ENCODE data around the gene ATP11C.
"Not testable (repeated sequence)": the region's sequence is repeated elsewhere in the genome, so short reads cannot be mapped to it uniquely, and the experiment has no call there.

ATP11C gene

DNA sequence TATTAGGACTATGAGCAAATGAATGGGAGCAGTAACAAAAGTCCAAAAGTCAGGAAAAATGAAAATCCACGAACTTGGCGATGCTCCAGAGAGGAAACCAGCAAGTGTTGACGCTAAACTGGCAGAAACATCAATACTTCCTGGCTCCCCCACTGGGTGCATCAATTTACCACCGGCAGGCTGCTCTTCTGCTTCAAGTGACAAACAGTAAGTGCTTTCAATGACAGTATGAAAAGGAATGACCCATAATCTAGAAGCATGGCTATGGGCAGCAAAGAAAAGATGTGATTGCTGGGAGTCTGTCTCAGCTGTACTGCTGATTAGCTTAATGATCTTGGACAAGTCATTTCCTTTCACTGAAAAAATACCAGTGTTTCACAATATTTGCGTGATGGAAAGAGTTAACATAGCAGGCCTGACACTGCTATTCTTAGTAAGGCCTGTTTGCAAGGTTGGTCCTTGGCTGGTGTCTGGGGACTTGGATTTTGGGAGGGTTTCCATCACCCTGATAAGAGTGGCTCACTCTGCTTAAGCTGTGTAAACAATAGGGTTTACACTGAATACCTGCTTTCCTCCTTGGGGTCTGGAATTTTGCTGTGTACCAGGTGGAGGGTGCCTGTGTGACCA, 8.7 kb downstream of the ATP11C start:
- no peak for DNase-seq (ENCODE audit: low read depth in 2 of 2)

DNA sequence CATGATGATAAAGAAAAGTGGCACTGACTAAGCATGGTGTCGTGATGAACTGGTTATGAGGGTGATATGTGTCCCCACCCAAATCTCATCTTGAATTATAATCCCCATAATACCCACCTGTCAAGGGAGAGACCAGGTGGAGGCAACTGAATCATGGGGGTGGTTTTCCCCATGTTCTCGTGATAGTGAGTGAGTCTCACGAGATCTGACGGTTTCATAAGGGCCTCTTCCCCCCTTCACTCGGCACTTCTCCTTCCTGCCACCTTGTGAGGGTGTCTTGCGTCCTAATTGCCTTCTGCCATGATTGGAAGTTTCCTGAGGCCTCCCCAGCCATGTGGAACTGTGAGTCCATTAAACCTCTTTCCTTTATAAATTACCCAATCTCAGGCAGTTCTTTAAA, 11.7 kb downstream of the ATP11C start:
- not testable (repeated sequence) for DNase-seq (ENCODE audit: low read depth in 2 of 2)

DNA sequence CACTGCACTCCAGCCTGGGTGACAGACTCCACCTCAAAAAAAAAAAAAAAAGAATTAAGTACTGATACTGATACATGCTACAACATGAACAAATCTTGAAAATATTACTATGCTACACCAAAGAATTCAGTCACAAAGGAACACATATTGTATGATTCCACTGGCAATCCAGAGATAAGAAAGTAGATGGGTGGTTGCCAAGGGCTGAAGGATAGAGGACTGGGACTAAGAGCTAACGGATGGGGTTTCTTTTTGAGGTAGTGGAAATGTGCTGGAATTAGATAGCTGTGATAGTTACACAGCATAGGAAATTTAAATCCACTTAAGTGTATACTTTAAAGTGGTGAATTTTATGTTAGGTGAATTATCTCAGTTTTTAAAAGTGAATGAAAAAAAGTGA, 12.5 kb downstream of the ATP11C start:
- no peak for DNase-seq (ENCODE audit: low read depth in 2 of 2)

DNA sequence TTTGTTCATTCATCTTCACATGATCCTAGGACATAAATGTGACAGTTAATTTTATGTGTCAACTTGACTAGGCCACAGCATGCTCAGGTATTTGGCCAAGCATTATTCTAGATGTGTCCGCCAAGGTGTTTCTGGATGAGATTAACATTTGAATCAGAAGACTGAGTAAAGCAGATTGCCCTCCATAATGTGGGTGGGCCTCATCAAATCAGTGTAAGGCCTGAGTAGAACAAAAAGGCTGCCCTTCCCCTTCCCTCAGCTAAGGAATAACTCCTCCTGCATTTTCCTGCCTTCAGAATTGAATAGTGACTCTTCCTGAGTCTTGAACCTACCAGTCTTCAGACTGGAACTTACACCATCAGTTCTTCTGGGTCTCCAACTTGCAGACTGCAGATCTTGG, 18.4 kb downstream of the ATP11C start:
- DNase-seq (ENCODE audit: low read depth in 2 of 2) = no peak

DNA sequence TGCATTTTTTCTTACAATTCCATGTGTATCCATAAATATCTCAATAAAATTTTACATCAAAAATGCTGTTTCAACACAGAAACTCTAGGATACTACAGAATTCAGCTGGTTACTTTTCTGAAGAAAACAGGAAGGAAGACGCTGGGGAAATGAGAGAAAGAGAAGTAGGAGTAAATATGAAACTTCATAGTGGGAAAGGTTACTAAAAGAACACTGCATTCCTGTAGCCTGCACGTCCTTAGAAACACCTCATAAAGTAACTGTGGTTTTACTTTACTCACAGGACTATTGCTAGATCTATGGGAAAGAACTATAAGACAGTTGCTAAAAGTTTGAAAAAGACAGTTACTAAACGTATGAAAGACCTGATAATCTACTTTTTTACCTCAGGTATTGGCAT, 23.1 kb downstream of the ATP11C start:
- DNase-seq (ENCODE audit: low read depth in 2 of 2) = no peak

DNA sequence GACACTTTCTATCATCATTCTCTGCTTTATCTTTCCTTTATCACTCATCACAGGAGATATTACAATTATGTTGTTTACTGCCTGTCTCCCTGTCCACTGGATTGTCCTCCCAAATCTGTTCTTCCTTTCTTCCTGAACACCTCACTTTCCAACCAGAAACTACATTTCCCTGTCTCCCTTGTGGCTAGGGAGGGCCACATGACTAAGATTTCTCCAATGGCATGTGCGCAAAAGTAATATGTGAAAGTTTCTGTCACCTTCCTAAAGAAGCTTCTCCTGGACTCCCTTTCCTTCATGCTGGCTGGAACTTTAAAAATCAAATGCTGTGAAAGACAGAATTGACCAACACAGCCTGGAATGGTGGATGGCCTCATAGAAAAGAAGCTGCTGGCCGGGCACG, 25.8 kb downstream of the ATP11C start:
- DNase-seq (ENCODE audit: low read depth in 2 of 2) = no peak

DNA sequence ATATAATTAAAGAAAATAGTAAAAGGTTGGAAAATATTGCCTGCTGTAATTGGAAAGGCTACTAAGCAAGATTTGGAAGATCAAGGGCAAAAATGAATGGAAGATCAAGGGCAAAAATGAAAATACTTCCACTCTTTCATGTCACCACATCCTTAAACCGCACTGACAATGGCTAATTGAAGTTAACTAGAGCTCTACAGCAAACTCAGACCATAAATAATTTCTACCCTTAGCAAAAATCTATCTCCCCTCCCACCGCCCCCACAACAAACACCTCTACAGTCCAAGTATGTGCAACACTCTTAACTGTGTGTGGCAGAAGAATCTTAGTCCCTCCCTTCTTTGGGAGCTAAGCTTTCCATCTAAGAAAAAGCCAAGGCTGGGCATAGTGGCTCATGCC, 27.1 kb downstream of the ATP11C start:
- DNase-seq (ENCODE audit: low read depth in 2 of 2) = no peak

DNA sequence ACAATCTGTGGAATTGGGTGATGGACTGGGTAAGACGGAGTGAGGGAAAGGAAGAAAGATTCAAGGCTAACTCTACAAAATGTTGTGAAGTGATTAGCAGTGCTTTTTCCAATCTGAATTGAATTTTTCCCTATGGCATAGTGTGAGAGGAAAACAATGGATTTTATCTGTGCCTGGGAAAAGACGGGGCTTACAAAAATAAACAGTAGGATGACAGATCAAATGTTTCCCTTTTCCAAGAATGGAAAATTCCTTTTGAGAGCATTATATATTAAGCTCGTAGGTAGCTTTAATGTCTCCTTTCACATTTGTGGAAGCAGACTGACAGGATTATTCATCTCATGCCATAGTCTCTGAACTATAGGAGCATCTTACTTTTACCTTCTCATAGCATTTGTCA, 27.8 kb downstream of the ATP11C start:
- no peak for DNase-seq (ENCODE audit: low read depth in 2 of 2)

DNA sequence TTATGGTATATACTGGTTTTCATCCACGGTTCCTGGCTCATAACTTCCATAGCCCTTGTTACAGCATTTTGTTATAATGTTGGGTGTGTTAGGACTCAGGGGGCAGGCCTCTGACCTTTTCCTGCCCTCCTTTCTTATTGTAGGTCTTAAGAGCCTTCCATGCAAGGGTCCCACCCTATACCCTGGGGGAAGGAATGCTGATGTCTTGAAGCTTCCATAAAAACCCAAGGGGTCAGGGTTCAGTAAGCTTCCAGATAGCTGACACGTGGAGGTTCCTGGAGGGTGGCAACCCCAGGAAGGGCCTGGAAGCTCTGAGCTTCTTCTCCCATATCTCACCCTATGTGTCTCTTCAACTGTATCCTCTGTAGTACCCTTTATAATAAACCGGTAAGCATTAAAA, 29.6 kb downstream of the ATP11C start:
- DNase-seq (ENCODE audit: low read depth in 2 of 2) = no peak

DNA sequence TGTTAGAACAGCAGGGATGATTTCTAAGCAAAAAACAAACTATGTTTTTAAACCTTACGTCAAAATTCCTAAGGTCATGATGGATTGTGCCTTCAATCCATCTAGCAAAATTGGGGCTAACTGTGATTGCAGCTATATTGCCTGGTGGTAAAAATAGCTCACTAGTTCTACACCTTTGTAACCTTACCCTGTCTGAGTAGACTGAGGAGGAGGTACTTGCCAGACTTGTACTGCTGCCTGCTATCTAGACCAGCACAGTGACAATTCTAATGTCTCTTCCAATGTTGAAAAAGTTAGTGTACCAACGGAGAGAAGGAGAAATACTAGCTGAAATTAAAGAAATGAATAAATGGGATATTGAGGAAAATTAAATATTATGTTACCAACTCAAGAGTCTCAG, 30.3 kb downstream of the ATP11C start:
- no peak for DNase-seq (ENCODE audit: low read depth in 2 of 2)

DNA sequence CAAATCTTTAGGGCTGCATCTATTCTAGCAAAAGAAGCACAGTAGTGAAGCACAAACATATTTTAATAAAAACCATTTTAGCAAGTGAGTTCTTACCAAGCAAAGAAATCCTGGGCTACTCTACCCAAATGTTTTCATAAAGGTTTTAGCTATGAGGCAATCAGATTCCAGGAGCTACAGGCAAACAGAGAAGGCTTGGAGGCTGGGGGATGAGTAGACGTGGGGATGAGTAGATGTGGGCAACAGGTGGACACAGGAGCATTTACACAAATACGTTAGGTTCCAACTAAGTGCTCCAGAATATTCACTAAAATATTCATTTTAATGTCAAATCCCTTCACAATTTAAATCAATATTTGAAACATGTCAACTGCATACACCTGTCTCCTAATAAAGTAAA, 34.5 kb downstream of the ATP11C start:
- DNase-seq (ENCODE audit: low read depth in 2 of 2) = no peak

DNA sequence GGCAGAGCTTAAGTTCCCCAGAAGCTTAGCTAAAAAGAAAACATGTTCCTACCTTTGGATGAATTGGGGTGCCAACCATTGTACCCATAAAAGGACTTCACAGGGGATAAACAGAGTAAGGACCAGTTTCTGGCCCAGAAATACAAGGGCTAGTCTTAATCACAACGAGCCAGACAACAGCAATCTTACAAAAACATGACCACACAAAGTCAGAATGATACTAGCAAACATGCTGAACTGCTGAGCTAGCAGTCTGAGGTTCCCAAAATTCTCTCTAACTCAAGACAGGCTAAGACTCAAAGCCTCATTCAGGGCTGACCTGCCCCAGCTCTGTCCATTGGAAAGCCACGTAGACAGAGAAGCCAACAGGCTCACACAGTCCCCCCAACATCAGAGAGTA, 40.3 kb downstream of the ATP11C start:
- no peak for DNase-seq (ENCODE audit: low read depth in 2 of 2)

DNA sequence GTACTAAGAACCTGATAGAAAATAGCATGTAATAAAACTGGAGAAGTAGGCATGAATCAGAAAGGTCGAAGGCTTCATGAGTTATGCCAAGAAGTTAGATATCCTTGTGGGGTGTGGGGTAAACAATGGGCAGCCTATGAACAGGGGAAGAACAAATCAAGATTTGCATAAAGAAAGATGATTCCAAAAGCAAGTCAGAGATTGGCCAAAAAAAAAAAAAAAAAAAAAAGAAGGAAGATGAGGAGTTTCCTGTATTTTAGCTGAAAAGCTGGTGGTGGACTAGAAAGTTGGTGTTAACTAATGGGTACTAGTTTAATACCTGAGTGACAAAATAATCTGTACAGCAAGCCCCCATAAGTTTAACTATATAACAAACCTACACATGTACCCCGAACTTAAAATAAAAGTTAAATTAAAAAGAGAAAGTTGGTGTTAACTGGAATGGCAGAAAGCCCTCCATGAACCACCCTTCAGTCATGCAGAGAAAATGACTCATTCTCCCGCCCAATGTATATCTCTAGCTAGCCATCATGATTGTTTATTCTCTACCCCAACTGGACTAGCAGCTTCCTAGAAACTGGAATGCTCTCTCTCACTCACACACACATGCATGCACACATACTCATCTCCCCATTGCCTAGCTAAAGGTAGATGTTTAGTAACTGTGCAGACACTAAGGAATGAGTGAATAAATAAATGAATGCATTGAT, 41.7 kb downstream of the ATP11C start:
- no peak for DNase-seq (ENCODE audit: low read depth in 2 of 2)

DNA sequence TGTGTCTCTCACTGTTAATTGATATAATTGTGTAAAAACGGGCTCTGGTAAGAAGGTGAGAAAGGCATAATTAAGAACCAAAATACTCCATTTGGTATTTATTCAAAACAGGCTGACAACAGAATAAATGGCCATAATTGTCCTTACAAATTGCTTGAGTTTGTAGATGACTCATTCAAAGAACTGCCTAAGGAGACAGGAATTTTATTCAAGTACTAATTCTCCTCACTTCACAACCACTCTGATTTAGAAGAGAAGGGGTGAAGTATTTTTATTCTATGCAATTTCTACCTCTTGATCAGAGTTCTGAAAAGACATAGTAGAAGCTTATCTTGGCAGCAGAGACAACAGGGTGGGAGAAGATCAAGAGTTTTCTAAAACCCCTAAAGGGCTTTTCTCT, 43.1 kb downstream of the ATP11C start:
- DNase-seq (ENCODE audit: low read depth in 2 of 2) = no peak

DNA sequence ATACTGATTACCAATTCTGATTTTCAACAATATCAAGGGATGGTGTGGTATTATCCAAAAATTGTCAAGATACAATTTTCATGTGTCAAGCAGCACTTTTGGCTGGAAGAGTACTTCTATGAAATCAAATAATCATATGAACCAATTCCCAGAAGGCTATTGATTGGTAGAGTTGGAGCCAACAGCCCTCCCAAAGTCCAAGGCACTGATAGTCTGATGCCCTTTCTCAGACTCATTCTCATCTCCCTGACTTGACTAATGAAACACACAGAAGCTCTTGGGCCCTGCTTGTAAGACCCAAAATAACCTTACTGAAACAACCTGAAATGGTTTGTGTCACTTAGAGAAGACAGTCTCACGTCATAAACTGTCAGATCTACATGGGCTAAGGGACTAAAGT, 48.9 kb downstream of the ATP11C start:
- no peak for DNase-seq (ENCODE audit: low read depth in 2 of 2)

DNA sequence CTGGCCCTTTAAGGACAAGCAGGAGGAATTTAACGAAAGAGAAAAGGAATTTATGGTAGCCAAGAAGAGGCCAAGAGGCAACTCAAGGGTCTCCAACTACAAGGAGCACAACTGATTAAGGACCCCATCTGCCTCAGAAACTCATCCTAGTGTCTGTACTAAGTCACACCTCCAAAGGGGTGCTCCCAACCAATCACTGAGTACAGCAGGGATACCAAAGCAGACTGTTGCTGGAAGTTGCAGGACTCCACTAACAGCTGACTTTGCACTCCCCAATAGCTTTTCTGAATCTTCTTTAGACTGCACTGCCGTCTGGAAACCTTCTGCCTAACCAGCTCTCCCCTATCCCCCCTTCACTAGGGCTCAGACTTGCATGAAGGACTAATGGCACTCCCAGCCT, 50.6 kb downstream of the ATP11C start:
- no peak for DNase-seq (ENCODE audit: low read depth in 2 of 2)

DNA sequence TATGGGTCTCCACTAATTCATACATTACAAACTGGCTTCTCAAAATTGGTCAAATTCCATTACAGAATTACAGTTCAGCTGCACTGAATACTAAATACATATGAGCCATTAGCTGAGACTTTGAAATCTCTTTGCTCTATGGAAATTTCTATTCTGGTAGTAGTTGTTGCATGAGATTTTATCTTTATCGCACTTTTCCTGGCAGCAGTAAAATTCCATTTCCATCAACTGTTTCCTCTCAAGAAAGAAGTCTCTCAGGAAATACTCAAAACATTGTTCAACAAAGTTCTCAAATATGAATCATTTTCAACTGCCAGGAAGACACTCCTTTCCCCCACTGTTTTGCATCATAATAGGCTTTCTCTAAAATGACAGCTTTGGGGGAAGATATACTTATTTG, 51.3 kb downstream of the ATP11C start:
- DNase-seq (ENCODE audit: low read depth in 2 of 2) = no peak

DNA sequence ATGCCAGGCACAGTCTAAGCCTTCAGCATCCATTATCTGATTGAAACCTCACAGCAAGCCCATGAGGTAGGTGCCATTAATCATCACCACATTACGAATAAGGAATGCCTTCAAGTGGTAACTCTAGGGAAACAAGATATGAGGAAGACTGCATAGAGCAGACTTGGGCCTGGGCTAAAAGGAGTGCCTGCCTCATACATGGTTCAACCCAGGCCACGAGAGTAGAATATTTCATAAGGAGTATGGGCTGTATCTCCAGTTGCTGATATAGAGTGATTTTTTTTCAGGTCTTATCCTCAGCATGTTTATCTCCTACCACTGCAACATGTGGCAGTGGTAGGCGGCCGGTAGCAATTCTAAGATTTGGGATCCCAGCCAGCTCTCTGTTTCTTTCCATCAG, 51.7 kb downstream of the ATP11C start:
- no peak for DNase-seq (ENCODE audit: low read depth in 2 of 2)

DNA sequence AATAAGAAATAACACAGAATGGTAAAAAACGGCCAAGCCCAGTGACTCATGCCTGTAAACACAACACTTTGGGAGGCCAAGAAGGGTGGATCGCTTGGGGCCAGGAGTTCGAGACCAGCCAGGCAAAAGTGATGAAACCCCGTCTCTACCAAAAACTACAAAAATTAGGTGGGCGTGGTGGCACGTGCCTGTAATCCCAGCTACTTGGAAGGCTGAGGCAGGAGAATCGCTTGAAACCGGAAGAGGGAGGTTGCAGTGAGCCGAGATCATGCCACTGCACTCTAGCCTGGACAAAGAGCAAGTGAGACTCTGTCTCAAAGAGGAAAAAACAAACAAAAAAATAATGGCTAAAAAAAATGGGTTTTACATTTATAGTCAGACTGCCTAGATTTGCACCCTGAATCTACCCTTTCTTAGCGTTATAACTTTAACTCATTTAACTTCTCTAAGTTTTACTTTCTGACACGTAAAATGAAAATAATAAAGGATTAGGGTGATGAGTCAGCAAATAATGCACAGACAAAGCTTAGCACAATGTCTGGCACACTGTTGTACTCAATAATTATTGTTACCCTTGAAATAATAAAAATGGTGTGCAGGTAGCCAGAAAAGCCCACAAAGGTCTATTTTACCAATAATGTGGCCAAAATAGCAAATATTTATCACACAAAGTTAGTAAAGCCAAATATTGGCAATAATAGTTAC, 55.0 kb downstream of the ATP11C start:
- no peak for DNase-seq (ENCODE audit: low read depth in 2 of 2)

DNA sequence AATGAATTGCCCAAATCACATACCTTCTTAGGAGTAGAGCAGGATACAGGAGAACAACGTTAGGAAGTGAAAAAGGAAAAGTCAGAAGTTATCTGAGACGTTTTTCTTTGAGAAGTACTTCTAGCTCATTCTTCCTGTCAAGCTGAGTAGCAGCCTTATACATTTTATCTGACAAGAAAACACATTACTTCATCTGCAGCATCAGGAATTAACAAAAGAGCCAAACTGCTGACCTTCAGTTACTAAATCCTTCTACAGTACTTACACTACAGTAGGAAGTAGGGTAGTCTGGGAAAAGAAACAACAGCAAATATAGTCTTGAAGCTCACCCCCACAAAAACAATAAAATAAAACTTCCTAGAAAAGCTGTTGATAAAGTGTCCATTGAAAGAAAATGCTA, 57.0 kb downstream of the ATP11C start:
- no peak for DNase-seq (ENCODE audit: low read depth in 2 of 2)

DNA sequence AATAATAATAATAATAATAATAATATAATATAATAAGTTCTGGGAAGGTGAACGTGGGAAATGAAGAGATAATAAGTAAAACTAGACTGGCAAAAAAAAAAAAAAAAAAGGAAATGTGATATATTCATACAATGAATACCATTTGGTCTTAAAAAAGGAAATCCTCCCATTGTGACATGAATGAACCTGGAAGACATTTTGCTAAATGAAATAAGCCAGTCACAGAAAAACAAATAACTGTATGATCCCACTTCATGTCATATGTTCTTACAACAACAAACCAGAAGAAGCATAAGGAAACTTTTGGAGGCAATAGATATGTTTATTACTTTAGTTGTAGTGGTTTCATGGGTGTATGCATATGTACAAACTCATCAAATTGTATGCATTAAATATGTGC, 63.1 kb downstream of the ATP11C start:
- DNase-seq (ENCODE audit: low read depth in 2 of 2) = no peak

DNA sequence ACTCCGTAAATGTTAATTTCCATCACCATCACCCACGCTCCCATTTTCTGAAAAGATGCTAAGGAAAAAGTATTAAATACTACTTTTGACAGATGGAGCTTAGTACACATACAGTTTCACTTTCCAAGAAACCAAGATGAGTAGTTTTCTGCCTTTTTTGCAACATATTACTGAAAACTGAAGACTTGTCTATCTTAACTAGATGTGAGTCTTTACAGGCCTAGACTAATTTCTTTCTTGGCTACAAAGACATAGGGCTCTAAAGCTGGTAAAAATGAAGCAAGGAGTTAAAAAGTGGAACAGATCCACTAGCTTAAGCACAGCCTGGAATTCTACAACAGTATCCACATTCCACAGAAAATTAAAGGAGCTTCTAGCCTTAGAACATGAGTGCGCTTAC, 68.2 kb downstream of the ATP11C start:
- no peak for DNase-seq (ENCODE audit: low read depth in 2 of 2)

DNA sequence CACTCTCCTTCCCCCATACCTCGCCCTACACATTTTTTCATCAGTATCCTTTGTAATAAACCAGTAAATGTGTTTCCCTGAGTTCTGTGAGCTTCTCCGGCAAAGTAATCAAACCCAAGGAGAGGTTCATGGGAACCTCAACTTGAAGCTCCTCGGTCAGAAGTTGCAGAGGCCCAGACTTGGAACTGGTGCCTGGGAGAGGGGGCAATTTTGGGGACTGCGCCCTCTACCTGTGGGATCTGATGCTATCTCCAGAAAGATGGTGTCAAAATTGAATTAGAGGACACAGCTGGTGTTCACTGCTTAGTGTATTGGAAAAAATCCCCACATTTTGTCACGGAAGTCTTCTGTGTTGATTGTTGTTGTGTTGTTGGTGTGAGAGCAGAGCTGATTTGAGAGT, 70.6 kb downstream of the ATP11C start:
- DNase-seq (ENCODE audit: low read depth in 2 of 2) = no peak
